SH-SY5Y (cell line): ENCODE data around the gene CETP.

Experiments
- GATA2 ChIP-seq: IDR thresholded peaks from 2 replicates; pipeline ENCODE4 v1.6.1; 2011; ENCODE audit warnings: mild to moderate bottlenecking, low read depth, low read length
- GATA3 ChIP-seq: IDR thresholded peaks from 2 replicates; pipeline ENCODE4 v1.6.1; 2011; ENCODE audit warnings: low read depth, mild to moderate bottlenecking, low read length, moderate library complexity

DNA sequence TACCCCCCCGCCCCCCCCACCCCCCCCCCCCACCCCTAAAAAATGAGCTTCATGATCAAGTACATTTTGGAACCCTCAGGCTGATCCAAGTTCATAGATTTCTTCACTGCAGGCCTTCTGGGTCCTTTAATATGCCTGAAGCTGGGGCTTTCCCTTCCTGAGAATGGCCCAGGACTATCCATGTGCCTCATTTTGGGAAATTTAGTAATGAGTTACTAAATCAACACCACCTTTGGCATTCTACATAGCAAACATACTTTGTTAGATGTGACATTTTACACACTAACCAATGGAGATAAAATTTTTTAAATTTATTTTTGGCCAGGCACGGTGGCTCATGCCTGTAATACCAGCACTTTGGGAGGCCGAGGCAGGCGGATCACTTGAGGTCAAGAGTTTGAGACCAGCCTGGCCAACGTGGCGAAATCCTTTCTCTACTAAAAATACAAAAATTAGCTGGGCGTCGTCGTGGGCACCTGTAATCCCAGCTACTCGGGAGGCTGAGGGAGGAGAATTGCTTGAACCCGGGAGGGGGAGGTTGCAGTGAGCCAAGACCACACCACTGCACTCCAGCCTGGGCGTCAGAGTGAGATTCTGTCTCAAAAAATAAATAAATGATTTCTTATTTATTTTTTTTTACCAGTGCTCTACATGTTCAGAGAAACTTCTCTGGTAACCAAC lies 15.8 kb upstream of the CETP start:
- TF ChIP-seq GATA2 (no peak), GATA3 (no peak)
